HG03025 (cell line): ENCODE results near the gene RETNLB.

Experiments
- ATAC-seq: cut with Tn5 transposase; IDR thresholded peaks from one replicate; pipeline ENCODE4 v1.9.1; 2021; ENCODE audit warnings: mild to moderate bottlenecking, moderate library complexity; ENCODE audit not compliant: unreplicated experiment, low FRiP score

Gene RETNLB, protein sequence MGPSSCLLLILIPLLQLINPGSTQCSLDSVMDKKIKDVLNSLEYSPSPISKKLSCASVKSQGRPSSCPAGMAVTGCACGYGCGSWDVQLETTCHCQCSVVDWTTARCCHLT

GRCh38 chr3:108757404-108757982, at the start of gene RETNLB:
TSS of gene RETNLB (minus strand) at chr3:108757410. CDS start at chr3:108757185, 225 bp downstream.
- ATAC-seq = no peak

GRCh38 chr3:108806316-108806715, 49.1 kb upstream of the RETNLB start:
- ATAC-seq = no peak

- no peak for ATAC-seq
Observed at GRCh38 chr3:108804966-108805365, 47.8 kb upstream of the RETNLB start.

- ATAC-seq = no peak
Observed at GRCh38 chr3:108804437-108804836, 47.2 kb upstream of the RETNLB start.

- no peak for ATAC-seq
Observed at GRCh38 chr3:108791473-108791872, 34.3 kb upstream of the RETNLB start.

DNA sequence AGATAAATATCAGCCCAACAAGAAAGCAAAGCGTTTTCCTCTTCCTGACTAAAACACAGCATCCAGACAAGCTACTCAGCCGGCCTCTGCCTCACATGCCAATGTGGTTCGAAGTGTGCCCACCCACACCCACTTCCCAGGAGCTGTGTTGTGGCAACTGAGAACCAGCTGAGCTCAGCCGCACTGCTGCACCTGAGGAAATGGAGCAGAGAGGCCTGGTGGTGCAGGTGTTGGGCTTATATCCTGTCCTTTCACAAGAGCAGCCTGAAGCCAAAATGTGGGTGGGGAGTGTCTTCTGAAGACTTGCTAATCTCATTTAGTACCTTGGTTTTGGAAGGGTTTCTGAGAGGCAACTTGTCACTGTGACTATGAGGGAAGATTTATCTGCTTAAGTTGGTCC, 23.0 kb upstream of the RETNLB start:
- no peak for ATAC-seq

DNA sequence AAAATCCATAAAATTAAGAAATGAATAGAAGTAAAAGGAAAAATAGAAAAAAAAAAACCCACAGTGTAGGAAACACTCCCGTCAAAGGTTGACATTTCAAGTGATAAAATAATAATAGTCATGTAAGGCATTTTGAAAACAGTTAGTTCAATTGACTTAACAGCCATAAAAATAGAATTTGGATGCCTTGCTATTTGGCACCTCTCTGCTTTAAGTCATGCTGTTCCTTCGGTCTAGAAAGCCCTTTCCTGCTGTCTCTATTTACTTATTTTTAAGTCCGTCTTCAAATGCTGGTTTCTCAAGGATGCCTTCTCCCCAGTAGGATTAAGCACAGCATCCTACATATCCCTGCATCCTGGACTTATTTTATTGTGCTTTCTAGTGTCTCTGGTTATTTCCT, 22.3 kb upstream of the RETNLB start:
- no peak for ATAC-seq

- no peak for ATAC-seq
Observed at GRCh38 chr3:108775649-108776048, 18.4 kb upstream of the RETNLB start.

- no peak for ATAC-seq
Observed at GRCh38 chr3:108767253-108767652, 10.0 kb upstream of the RETNLB start.

DNA sequence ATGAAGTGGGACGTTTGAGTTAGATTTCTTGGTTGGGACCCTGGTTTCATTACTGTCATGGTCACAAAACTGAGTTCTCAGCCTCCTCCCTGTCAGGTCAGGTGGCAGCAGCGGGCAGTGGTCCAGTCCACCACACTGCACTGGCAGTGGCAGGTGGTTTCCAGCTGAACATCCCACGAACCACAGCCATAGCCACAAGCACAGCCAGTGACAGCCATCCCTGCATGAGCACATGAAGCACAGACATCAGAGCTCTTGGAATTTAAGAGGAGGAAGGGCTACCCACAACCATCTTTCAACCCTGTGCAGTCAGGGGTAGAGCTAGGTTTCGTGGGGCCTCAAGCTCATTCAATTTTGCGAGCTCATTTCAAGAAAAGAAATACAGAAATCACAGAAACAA, 1.5 kb downstream of the RETNLB start:
- ATAC-seq = no peak

DNA sequence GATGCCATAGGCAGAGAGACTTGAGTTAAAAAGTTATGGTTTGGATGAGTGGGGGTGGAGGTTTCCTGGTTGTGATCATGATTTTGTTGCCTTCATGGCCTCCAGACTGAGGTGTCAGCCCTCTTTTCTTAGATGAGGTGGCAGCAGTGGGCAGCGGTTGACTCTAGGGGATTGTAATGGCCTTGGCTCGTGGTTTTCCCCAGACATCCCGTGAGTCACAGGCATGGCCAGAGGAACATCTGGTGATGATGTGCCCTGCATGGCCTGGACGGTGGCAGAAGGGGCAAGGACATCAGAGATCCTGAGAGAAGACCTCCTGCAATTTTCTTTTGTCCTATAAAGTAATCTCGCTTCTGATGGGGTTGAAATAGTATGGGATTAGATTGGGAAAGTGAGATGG, 12.4 kb downstream of the RETNLB start:
- ATAC-seq = no peak

DNA sequence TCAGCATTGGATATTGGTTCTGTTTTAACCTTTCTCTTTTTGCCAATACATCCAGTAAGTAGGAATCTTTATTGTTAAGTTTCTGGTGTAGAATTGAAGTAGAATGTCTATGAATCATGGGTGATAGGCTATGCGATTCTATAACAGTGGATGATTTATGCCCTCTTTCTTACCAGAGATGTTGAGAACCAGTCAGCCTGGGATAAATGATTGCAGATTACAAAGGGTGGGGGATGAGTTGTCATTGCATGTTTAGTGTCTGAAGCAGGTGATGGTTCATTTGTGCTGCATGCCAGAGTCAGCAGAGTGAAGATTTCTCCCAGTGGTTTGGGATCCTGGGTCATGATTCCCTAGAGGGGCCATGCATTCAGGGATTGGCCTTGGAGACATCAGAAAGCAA, 14.3 kb downstream of the RETNLB start:
- no peak for ATAC-seq

- ATAC-seq = no peak
Observed at GRCh38 chr3:108736821-108737220, 20.4 kb downstream of the RETNLB start.

DNA sequence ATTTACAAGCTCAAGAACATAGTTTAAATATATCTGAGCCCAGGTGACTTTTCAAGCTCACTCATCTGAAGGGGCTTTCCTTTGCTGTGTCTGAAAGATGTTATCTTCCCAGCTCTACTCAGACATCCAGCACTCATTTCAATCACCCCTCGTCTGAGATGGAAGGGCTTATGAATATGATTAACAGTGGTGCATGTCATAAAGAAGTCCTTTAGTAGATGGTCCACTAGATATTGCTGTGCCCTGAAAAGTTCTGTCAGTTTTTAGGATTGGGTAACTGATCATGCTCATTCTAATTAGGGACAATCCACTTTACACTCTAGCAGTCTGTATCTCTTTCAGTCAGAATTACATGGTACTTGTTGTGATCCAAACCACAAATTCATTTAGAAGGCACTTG, 28.3 kb downstream of the RETNLB start:
- no peak for ATAC-seq

DNA sequence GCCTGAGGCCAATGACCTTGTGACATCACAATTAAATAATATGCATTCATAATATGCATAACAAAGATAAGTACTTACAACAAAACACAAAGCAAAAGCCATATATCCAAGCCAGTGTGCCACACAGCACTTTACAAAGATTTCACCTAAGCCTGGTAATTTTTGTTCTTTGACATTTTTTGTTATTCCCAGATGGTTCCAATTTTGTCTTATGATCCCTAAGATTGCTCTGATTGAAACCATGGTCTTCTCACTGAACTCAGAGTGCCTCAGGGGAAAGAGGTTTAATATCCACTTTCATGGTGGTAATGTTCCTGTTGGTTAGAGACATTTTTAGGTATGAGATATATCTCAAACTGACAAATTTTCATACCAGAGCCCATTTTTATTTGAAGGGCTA, 29.1 kb downstream of the RETNLB start:
- no peak for ATAC-seq

DNA sequence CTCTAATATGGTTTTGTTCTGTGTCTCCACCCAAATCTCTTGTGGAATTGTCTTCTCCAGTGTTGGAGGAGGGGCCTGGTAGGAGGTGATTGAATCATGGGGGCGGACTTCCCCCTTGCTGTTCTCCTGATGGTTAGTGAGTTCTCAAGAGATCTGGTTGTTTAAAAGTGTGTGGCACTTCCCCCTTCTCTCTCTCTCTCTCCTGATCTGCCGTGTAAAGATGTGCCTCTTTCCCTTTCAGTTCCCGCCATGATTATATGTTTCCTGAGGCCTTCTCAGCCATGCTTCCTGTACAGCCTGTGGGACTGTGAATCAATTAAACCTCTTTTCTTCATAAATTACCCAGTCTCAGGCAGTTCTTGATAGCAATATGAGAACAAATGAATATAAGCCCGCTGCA, 33.1 kb downstream of the RETNLB start:
- ATAC-seq = no peak

DNA sequence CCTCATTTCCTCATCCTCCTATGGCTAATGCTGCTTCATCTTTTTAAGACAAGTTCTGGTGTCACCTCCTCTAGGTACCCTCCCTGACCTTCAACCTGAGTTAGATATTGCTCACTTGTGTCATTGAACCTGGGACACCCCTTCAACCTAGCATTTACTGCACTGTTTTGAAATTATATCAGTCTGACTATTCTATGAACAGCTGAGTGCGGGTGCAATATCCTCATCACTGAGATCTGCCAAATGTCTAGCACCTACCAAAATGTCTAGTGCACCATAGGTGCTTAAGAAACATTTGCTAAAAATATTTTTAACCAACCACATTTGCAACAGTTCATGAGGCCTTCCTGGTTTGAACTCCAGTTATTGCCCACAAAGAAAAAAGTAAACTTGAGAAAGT, 34.5 kb downstream of the RETNLB start:
- no peak for ATAC-seq

DNA sequence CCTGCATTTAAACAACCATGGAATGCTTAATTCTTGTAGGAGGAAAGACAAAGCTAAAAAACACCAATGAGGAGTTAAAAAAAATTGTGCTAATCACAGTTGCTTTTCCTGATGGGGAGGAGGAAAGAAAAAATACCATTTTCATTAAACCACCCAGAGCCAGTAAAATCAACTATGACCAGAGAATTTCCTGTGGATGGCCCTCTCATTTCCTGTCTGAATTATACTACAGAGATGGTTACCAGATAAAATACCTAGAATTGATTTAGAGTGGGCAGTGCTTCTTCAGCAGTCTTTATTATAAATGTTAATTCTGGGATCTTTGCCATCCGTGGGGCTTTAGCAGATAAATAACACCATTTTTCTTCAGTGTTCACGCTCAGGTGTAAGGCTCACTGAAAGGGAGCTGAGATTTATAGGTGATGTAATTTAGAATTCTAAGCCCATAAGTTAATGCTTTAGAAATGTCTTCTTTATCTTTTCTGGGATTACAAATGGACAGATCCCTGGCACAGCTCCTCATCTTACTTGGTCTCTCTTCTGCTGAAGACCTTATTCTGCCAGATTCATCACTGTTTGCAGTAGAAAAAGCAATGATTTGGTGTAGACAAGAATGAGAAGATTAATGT, 37.9 kb downstream of the RETNLB start:
- no peak for ATAC-seq

GRCh38 chr3:108718454-108718853, 38.8 kb downstream of the RETNLB start:
- no peak for ATAC-seq

DNA sequence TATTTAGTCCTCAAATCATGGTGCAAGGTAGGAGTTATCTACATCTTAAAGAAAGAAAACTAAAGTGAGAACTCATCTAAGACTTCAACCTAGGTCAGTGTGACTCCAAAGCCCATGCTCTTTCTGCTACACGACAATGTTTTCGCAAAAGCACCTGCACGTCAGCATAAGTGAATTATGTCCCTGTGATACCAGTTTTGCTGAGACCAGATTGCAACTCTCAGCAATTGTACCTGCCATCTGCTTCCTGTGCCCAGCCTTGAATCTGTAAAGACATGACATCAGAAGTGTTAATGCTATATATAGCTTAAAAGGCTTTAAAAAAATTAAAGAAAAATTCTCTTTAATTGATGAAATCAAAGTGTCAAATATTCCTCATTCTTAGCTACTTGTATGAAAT, 43.4 kb downstream of the RETNLB start:
- no peak for ATAC-seq

DNA sequence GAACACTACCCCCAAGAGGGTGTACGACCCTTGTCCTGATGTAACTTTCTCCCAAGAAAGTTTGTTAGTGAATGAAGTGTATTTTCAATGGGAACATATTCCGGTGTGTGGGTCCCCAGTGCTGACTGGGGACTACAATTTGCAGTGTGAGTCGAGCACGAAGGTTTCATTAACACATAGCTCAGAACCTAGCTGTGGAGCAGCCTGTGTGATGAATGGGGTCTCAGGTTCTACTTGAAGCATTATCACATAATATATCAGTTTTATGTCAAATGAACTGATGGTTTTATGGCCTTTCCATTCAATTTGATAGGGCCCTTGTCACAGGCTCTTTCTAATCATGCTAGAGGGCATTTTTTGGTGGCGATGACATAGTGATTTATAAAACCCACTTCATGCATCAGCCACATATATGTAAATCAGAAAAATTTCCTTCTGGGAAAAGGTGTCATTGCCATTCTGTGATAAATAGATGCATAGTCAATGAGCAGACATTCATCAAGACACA, 44.1 kb downstream of the RETNLB start:
- no peak for ATAC-seq
